T-helper 1 cell treated with Interleukin-12 subunit alpha and Interleukin-12 subunit beta and Interleukin-4 antibody, amounts not matched to agents 30 ng/mL and 1 ng/mL, for 36 hours (primary cell): ENCODE measurements around the gene EBP. TPM values are rescaled to one million over a fixed set of nuclear protein-coding genes. Genes with fewer than 3 reads are reported as not detected.
"Not testable (repeated sequence)": the region's sequence is repeated elsewhere in the genome, so short reads cannot be mapped to it uniquely, and the experiment has no call there.

Experiments used
- intact Hi-C: fragments of 100-400 bp; cut with micrococcal nuclease; formaldehyde crosslinking; loops from one replicate; pipeline ENCODE4 v1.15.1; 2024
- total RNA-seq: library from RNA; stranded (reverse); gene quantifications from 2 replicates; pipeline ENCODE4 v1.2.3, GENCODE V29; 2022

Gene EBP
- total RNA-seq, 1 donor from 2014 or later: 227 TPM

DNA sequence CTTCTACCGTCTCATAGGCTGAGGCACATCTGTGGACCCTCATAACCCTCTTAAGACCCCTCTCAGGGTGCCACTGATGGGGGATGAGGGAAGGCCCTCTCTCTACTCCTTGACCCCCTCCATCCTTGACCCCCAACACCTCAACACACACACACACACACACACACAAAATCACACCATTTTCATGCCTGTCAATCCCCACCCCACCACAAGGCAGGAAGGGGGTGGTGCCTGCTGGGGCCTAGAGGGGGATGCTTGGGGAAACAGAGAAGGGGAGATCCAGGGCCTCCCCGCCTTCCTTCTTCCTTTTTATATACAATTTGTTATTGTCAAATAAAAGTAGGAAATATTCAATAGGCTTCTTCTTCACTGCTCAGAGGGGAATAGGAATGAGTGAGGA is 1.2 kb upstream of the EBP start:
- intact Hi-C loops: loop anchor here (2.0 to 10.0 kb wide), 6 partner anchors 397 to 1402 kb away; partner anchors contain the start of genes ARAF, CLCN5, PIM2 and UBA1

DNA sequence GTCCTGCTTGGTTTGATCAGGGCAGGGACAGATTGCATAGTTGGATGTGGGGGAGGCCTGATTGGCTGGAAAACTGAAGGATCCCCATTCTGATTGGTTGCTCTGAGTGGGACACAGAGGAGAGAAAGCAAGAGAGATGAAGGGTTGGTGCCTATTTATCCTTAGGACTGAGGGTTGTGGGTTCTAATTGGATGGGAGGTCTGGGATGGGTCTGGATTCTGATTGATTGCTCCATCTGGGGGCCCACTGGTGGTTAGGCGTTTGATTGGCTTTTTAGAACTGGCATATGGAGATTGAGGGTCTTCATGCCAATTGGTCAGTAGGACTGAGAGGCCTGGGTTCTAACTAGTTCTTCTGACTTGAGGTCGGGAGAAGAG is 644 bp upstream of the EBP start:
- intact Hi-C loops: loop anchor here (1.0 to 10.0 kb wide), 16 partner anchors 13 to 1401 kb away; partner anchors contain the start of genes ARAF, CLCN5, PIM2 and PORCN

DNA sequence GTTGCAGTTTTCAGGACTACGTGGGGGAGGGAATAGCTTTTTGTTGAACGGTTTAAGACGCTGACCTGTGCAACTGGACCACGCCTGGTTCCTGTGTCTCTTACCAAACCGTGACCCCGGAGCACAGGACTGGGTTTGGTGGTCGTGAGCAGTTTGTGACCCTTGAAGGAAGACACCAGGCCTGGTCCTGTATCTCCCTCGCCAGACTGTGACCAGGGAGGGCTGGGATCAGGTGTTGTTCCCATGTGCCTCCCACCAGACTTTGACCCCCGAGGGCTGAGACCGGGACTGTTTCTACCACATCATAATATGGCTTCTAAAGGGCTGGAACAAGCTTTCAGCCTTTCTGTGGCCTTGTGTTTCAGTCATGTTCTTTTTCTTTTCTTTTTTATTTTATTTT is 683 bp downstream of the EBP start:
- intact Hi-C loops: loop anchor here (5.0 to 10.0 kb wide), 5 partner anchors 395 to 1400 kb away; partner anchors contain the start of genes ARAF, CLCN5, PIM2 and UBA1

DNA sequence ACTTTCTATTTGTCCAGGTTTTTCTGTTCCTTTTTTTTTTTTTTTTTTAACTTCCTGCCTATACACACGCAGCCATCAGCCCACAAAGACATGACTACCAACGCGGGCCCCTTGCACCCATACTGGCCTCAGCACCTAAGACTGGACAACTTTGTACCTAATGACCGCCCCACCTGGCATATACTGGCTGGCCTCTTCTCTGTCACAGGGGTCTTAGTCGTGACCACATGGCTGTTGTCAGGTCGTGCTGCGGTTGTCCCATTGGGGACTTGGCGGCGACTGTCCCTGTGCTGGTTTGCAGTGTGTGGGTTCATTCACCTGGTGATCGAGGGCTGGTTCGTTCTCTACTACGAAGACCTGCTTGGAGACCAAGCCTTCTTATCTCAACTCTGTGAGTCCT is 2.1 kb downstream of the EBP start:
- intact Hi-C loops: loop anchor here (5.0 to 10.0 kb wide), 5 partner anchors 394 to 1399 kb away; partner anchors contain the start of genes ARAF, CLCN5, PIM2 and UBA1

DNA sequence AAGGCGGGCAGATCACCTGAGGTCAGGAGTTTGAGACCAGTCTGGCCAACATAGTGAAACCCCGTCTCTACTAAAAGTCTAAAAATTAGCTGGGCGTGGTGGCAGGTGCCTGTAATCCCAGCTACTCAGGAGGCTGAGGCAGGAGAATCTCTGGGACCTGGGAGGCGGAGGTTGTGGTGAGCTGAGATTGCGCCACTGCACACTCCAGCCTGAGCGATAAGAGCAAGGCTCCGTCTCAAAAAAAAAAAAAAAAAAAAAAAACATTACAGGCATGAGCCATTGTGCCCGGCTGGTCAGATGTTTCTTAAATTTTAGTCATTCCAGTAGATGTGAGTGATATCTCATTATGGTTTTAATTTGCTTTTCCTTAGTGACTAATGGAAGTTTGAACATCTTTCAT is 4.2 kb downstream of the EBP start:
- intact Hi-C loops: loop anchor here (10.0 kb wide), 1 partner anchor 1331 kb away; the partner anchor contains the start of gene UBA1

DNA sequence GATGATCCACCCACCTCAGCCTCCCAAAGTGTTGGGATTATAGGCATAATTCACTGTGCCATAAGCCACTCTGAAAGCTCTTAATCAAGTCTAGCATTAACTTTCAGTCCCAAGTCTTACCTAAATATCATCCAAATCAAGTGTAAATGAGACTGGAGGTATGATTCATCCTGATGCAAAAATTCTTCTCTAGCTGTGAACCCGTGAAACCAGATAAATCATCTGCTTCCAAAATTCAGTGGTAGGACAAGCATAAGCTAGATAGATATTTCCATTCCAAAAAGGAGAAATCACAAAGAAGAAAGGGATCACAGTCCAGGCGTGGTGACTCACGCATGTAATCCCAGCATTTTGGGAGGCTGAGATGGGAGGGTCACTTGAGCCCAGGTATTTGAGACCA is 9.1 kb downstream of the EBP start:
- intact Hi-C loops: no loop called here

DNA sequence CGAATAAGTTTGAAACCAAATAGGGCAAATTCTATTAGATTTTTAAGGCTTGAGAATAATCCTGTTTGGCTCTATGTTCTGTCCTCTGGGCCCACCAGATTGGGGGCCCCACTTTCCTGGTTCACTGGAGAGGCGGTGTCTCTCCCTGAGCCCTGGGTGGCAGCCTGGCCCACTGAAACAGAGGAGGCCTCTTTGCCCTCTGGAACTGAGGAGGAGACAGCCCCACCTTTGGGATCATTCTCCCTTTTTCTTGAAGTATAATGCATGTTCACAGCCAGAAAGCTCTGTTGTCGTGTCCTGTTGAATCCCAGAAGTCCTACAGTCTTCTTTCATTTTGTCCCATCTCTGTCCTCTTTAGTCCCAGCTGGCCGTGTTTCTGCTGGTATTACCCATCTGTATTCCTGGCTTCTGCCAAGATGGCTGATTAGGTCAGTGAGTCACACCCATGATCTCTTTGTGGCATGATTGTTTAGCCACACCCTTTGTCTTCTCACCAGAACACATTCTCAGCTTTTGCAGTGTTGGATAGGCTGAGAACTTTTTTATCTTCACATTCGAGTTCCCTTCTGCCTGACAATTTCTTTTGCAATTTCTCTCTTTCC is 9.9 kb downstream of the EBP start:
- intact Hi-C loops: no loop called here

DNA sequence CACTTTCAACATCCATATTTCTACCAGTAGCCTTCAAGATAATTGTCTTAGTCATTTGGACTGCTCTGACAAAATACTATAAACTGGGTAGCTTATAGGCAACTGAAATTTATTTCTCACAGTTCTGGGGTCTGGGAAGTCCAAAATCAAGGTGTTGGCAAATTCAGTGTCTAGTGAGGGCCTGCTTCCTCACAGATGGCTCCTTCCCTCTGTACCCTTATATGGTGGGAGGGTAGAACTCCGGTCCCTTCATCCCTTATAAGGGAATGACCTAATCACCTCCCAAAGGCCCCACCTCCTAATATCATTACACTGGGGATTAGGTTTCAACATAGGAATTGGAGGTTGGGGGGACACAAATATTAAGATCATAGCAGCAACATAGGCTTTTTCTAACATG is 10.6 kb downstream of the EBP start:
- intact Hi-C loops: no loop called here

DNA sequence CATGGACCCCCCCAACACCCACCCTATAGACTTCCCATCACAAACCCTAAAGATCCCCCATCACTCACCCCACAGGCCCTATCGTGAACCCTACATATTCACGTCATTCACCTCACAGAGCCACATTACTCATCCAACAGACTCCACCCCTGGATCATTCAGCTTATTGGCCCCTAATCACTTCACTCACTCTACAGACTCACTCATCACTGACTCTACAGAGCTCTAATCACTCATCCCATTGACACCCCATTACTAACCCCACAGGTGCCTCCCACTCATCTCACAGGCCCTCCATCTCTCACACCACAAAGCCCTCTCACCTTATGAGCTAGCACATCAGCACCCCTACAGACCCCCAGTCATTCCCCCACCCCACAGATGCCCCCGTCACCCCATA is 11.6 kb downstream of the EBP start:
- intact Hi-C loops: no loop called here

DNA sequence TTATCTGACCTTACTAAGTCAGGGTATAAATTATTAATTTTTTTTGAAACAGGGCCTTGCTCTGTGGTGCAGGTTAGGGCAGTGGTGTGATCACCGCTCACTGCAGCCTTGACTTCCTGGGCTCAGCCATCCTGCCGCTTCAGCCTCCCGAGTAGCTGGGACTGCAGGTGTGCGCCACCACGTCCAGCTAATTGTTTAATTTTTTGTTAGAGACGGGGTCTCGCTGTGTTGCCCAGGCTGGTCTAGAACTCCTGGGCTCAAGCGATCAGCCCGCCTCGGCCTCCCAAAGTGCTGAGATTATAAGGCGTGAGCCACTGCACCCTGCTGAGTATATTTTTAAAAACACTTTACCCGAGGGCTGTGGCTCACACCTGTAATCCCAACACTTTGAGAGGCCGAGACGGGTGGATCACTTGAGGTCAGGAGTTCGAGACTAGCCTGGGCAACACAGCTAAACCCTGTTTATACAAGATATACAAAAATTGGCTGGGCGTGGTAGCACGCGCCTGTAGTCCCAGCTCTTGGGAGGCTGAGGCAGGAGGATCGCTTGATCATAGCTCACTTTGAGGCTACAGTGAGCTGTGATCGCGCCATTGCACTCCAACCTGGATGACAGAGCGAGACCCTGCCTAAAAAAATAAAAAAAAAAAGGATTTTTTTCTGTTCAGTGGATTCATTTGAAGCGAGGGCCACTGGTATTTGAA is 17.2 kb downstream of the EBP start:
- intact Hi-C loops: loop anchor here (1.0 kb wide), 11 partner anchors 17 to 1409 kb away; partner anchors contain the start of genes CDK16, EBP, PQBP1 and RBM3

DNA sequence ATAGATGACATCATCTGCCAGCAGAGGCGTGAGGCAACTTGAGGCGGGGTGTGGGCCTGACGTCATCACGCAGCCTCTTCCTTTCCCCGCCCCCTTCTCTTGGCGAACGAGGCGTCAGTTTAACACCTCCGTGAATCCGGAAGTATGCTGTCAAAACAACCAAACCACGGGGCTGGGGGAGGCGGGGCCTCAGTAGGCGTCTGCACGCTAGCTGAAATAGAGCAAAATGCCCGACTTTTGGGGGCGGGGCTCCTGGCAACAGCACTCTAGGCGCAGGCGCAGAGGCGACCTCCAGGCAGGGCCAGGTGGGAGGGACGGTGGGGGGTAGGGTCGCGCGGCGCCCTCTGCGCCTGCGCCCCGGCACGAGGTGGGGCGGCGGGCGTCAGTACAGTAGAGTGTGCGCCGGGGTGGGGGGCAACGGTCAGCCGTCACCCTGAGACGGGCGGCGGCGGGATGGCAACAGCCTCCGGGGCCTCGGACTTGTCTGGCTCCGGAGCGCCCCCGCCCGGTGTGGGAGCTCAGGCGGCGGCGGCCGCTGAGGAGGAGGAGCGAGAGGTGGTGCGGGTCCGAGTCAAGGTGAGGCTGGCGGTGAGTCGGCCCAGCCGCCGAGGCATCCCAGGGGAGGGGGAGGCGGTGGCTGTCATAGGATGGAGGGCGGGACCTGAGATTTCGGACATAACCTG is 17.9 kb downstream of the EBP start, which contains the start of gene TBC1D25:
TSS of gene TBC1D25 (plus strand) at position 370 of the 683 bp plus-strand sequence. CDS start at position 454, 84 bp downstream.
- intact Hi-C loops: loop anchor here (1.0 to 2.0 kb wide), 14 partner anchors 18 to 1410 kb away; partner anchors contain the start of genes CDK16, EBP, PORCN and PQBP1

DNA sequence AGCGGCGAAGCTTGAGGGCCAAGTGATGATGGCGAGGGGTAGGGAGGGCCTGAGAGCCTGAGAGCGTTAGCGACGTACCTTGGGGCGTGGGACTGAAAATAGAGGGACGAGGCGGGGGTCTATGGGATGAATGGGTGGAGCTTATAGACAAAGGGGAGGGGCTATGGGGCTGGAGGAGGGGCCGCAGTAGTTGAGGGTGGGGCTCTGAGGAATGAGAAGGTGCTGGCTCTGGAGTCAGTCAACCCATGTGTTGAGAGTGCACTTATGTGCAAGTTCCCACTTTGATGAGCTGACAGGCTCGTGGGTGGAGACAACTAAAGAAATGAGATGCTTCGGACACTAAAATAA is 18.4 kb downstream of the EBP start:
- intact Hi-C loops: loop anchor here (1.0 to 2.0 kb wide), 3 partner anchors 30 to 71 kb away; partner anchors contain the start of gene PORCN

DNA sequence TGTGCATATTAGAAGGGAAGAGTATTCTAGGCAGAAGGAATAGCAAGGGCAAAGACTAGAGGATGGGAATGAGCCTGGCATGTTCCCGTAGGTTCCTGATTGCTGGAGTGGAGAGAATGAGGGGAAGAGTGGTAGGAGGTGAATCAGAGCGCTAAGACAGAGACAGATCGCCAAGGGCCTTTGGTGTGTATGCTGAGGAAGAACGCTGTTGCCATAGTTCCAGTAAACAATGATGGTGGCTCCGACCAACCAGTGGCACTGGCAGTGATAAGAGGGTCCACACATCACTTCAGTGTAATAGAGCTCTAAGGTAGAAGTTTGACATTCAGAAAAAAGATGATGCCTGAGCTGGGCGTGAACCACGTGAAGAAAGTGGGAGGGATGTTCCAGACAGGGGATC is 18.9 kb downstream of the EBP start:
- intact Hi-C loops: loop anchor here (1.0 to 2.0 kb wide), 3 partner anchors 30 to 72 kb away; partner anchors contain the start of gene PORCN

DNA sequence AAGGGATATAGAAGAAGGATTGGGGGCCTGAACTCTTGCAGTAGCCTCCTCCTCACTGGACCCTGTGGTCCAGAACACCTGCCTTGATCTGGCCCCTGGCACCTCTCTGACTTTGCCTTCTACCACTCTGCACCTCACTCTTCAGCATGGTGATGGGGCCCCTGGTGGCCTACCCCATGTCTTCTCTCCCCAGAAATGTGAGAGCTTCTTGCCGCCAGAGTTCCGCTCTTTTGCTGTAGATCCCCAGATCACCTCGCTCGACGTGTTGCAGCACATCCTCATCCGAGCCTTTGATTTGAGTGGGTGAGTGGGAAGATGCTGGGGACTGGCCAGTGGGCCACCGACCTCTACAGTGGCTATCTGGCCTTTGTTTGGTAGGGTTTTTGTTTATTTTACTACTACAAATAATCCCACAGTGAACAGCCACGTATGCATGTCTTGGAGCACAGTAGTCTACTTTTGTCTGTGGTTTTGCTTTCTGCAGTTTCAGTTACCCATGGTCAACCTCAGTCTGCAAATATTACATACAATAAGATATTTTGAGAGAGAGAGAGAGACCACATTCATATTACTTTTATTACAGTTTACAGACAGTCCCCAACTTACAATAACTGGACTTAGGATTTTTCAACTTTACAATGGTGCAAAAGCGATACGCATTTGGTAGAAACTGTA is 19.7 kb downstream of the EBP start:
- intact Hi-C loops: loop anchor here (2.0 kb wide), 1 partner anchor 72 kb away; no protein-coding TSS in a partner anchor

DNA sequence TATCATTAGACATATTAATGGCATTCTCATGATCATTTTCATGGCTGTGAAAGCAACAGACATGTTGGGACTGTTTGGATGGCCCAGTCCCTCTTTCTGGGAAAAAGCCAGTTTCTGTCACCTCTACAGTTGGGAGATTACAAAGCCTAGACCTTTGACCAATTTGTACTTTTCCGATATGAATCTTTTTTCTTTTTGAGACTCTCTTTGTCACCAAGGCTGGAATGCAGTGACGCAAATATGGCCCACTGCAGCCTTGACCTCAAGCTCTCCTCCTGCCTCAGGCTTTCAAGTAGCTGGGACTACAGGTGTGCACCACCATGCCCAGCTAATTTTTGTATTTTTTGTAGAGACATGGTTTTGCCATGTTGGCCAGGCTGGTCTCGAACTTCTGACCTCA is 27.3 kb downstream of the EBP start:
- intact Hi-C loops: no loop called here

DNA sequence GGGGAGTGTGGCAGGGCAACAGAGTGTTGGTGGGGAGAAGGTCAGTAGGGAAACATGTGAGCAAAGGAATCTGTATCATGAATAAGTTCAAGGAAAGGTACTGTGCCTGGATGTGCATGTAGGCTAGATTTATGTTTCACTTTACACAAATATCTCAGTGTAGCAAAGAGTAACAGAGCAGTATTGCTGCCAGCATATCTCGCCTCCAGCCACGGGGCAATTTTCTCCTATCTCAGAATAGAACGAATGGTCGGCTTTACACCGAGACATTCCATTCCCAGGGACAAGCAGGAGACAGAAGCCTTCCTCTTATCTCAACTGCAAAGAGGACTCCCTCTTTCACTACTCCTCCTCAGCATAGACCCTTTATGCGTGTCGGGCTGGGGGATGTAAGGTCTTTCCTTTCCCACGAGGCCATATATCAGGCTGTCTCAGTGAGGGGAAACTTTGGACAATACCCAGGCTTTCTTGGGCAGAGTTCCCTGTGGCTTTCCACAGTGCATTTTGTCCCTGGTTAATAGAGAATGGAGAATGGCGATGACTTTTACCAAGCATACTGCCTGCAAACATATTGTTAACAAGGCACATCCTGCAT is 34.2 kb downstream of the EBP start:
- intact Hi-C loops: not testable (repeated sequence)

DNA sequence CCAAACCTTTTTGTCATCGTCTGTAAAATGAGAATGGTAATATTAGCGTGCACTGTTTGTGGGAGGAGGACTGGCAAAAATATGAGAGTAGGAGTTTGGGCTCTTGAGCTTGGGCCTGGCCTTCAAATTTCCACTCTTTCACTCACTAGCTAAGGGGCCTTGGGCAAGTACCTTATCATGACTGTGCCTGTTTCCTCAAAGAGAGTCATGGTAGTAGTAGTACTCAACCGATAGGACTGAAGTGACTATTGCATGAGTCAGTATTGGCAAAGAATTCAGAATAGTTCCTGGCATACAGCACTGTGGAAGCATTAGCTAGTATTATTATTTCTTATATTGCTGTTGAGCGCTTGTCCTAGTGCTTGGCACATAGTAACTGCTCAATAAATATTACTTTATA is 36.7 kb downstream of the EBP start:
- intact Hi-C loops: no loop called here

DNA sequence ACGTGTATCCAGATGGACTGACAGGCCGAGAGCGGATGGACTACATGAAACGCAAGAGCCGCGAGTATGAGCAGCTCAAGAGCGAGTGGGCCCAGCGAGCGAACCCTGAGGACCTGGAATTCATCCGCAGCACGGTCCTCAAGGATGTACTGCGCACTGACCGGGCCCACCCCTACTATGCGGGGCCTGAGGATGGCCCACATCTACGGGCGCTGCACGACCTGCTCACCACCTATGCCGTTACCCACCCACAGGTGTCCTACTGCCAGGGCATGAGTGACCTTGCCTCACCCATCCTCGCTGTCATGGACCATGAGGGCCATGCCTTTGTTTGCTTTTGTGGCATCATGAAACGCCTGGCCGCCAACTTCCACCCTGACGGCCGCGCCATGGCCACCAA is 38.0 kb downstream of the EBP start:
- intact Hi-C loops: no loop called here

DNA sequence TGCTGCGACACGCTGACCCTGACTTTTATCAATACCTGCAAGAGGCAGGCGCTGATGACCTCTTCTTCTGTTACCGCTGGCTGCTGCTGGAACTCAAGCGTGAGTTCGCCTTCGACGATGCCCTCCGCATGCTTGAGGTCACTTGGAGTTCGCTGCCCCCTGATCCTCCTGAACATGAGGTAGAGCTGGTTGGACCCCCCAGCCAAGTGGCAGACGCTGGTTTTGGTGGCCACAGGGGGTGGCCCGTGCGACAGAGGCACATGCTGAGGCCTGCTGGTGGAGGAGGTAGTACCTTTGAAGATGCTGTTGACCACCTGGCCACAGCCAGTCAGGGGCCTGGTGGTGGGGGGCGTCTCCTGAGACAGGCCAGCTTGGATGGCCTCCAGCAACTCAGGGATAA is 38.4 kb downstream of the EBP start:
- intact Hi-C loops: no loop called here

DNA sequence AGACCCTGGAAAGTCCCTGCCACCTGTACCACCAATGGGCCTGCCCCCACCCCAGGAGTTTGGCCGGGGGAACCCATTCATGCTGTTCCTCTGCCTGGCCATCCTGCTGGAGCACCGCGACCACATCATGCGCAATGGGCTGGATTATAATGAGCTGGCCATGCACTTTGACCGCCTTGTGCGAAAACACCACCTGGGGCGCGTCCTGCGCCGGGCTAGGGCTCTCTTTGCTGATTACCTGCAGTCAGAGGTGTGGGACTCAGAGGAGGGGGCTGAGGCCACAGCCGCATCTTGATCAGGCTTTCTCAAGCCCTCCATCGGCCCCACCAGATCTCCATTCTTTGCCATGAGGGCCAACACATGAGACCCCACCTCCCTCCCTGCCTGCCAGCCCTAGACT is 39.1 kb downstream of the EBP start:
- intact Hi-C loops: no loop called here

DNA sequence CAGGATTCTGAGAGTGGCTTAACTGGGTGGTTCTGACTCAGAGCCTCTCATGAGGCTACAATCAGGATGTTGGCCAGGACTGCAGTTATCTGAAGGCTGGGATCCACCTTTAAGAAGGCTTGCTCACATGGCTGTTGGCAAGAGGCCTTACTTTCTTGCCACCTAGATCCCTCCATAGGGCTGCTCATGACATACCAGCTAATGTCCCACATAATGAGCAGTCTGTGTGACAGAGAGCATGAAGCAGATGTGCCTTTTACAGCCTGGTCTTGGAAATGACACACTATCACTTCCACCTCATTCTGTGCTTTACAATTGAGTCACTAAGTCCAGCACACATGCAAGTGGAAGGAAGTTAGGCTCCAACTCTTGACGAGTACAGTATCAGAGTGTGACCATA is 48.4 kb downstream of the EBP start:
- intact Hi-C loops: loop anchor here (1.0 to 10.0 kb wide), 3 partner anchors 30 to 1352 kb away; partner anchors contain the start of genes CLCN5, ELK1 and UXT
